Activated CD8-positive, alpha-beta T cell treated with anti-CD3 and anti-CD28 coated beads, Interleukin-2, amount 10 ng/mL, durations not matched to agents 7 days and 5 days (primary cell): Measurements from ENCODE around the gene WDR48. TPM values are rescaled to one million over a fixed set of nuclear protein-coding genes. Genes with fewer than 3 reads are reported as not detected.

ENCODE experiments used
- ATAC-seq: fragments of 150-1000 bp; cut with Tn5 transposase; one replicate; pipeline ENCODE4 v1.10.0; 2021; ENCODE audit warnings: moderate library complexity
- CTCF ChIA-PET: fragments of 350-600 bp; sonication (Branson Sonifier 250); formaldehyde crosslinking; loops from one replicate; lab custom pipeline; 2021; ENCODE audit warnings: antibody characterized with exemption; lab: Charles Lee
- POLR2A ChIA-PET: fragments of 350-600 bp; sonication (Branson Sonifier 250); formaldehyde crosslinking; loops from one replicate; lab custom pipeline; 2021; ENCODE audit warnings: antibody characterized with exemption; lab: Charles Lee
- DNase-seq: peaks from one replicate; pipeline ENCODE4 v3.0.0-alpha.2; 2020
- H3K27ac Mint-ChIP-seq: one replicate; pipeline ENCODE4 v1.8.0; 2021; ENCODE audit warnings: mild to moderate bottlenecking, mixed read lengths
- H3K27me3 Mint-ChIP-seq: one replicate; pipeline ENCODE4 v1.8.0; 2021; ENCODE audit warnings: low read depth, mixed read lengths
- H3K36me3 Mint-ChIP-seq: one replicate; pipeline ENCODE4 v1.8.0; 2021; ENCODE audit warnings: low read depth, mixed read lengths
- H3K4me1 Mint-ChIP-seq: one replicate; pipeline ENCODE4 v1.8.0; 2021; ENCODE audit warnings: low read depth, mixed read lengths
- H3K4me3 Mint-ChIP-seq: one replicate; pipeline ENCODE4 v1.8.0; 2021; ENCODE audit warnings: mild to moderate bottlenecking, mixed read lengths
- H3K9me3 Mint-ChIP-seq: one replicate; pipeline ENCODE4 v1.8.0; 2022; ENCODE audit warnings: mixed read lengths; ENCODE audit not compliant: insufficient read depth
- total RNA-seq, 2 experiments: library from RNA; stranded (reverse); gene quantifications; one replicate each; pipeline ENCODE4 v1.2.3, GENCODE V29; 2021

The WDR48 gene
- total RNA-seq, 2 experiments from 2014 or later = 19.7 to 22.5 TPM

DNA sequence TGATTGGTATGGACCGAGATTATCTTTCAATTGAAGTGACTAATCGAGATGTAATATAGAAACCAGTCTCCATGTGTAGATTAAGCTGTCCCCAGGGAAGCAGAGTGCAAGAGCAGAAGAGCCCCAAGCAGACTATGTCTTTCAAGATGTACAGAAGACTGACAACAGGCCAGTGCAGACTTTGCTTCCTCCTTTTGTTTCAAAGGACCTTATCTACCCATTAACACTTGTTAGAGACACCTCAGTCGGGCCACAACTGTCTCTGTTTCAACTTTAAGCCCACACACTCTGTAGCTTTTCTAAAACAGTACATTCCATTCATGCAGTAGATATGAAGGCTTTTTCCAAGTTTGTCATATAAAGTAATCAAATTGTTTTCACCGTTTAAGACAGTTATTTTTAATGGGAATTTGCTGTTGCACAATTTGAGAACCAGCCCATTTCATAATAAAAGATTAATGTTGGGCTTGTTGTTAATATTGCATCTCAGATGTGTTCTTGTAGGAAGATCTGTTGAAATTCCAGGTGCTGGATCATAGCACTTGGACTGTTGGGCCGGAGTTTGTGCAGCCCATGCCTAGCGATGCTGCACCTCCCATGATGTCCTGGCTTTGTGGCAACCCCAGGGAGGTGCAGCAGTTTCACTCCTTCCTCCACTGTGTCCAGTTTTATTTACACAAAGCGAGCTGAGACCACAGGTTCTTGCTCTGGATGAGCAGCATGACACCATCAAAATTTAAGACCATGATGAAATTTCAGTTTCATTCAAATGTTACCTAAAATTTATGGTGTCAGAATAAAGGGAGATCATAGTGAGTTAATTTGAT, 43.2 kb downstream of the WDR48 start:
- DNase-seq = no peak
- Mint-ChIP-seq H3K9me3 (no peaks in the 10 kb centered on the region), H3K4me1 (peaks cover 6% of the 10 kb centered on the region), H3K4me3 (no peak overlapping the region), H3K27me3 (no peaks in the 10 kb centered on the region), H3K36me3 (peaks cover 31% of the 10 kb centered on the region), H3K27ac (no peak overlapping the region)
- ATAC-seq = no peak
- CTCF ChIA-PET = interaction anchor here (1.6 kb wide), 1 partner anchor 193 kb away, joined by 9 read pairs; no protein-coding TSS in a partner anchor
- POLR2A ChIA-PET = no interaction called here

DNA sequence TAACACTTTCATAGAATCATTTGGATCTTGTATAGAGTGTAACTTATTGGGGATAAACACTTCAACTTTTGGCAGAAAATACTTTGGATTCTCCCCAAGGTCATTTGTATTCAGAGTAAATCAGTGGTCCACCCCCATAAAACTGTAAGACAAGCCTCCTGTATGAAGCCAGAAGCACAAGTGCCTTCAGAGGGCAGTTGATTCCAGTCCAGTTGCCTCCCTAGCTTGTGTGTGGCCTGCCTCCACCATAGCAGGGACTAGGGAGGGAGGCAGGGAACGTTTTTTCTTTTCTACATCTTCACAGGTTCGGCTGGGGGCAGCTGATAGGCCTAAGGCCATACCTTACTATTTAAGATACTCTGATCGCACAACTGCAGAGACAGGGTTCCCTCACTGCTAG, 44.0 kb downstream of the WDR48 start:
- Mint-ChIP-seq H3K36me3 (peaks cover 31% of the 10 kb centered on the region), H3K27me3 (no peaks in the 10 kb centered on the region), H3K4me3 (no peak overlapping the region), H3K4me1 (peaks cover 4% of the 10 kb centered on the region), H3K27ac (no peak overlapping the region), H3K9me3 (no peaks in the 10 kb centered on the region)
- CTCF ChIA-PET = interaction anchor here (1.6 kb wide), 1 partner anchor 192 kb away, joined by 9 read pairs; no protein-coding TSS in a partner anchor
- no peak for ATAC-seq
- DNase-seq = no peak
- POLR2A ChIA-PET = no interaction called here

DNA sequence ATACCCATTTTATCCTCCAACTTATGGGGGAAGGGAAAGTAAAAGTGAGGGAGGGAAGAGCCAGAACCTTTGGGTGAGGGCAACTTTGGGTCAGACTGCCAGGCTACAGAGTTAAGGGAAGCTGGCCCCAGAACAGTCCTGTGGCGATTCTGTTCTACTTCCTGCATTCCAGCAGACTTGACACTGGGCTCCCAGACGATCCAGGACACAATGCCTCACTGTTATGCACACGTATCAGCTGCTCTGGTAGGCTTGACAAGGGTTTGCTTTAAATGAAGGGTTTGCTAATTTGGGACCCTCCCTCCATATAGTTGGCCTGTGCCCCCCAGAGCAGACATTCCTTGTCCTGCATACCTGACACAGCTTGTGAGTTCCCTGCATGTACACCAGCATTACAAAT, 45.0 kb downstream of the WDR48 start:
- POLR2A ChIA-PET = no interaction called here
- H3K9me3 Mint-ChIP-seq = no peaks in the 10 kb centered on the region
- no peak for ATAC-seq

DNA sequence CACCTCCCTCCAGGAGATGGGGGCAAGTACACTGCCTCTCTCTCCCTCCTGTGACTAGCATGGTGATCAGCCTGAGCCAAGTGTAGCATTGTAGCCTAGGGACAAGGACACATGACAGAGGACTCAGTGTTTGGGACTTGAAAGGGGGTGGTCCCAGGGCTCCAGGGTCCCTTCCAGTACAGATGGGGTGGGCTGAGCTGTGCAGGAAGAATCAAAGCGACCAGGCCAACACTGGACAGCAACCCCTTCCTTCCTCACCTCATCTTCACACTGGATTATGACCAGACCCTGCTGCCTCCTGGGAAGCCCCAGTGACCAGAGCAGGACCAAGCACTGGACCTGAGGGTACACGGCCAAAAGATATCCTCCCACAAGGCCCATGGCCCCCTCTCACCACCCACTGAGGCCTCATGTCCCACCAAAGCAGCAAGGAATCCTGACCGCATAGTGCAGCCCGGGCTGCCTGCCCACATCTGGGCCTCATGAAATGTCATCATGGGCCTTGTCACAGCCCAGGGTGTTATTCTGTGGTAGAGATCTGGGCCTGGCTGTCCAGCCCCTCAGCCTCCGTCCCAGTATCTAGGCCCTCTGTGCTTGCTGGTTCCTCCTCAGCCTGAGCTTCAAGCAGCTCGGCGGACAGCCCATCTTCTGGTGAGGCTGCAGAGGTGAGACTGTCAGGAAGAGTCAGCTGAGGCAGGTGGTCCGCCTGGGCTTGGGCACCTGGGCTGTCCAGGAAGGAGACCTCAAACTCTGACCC, 46.1 kb downstream of the WDR48 start:
- Mint-ChIP-seq H3K4me3 (no peak overlapping the region), H3K9me3 (no peaks in the 10 kb centered on the region), H3K27me3 (no peaks in the 10 kb centered on the region), H3K4me1 (peaks cover 8% of the 10 kb centered on the region), H3K36me3 (peaks cover 22% of the 10 kb centered on the region), H3K27ac (no peak overlapping the region)
- ATAC-seq (no peak), DNase-seq (peak; percentile 12)
- ChIA-PET POLR2A (no interaction called here), CTCF (interaction anchor here (0.8 kb wide), 1 partner anchor 194 kb away, joined by 3 read pairs; no protein-coding TSS in a partner anchor)

More for the DNA sequence above, 45.0 kb downstream of the WDR48 start:
- CTCF ChIA-PET = interaction anchor here (1.6 kb wide), 1 partner anchor 191 kb away, joined by 9 read pairs; no protein-coding TSS in a partner anchor
- DNase-seq = no peak
- Mint-ChIP-seq H3K27ac (no peak overlapping the region), H3K4me1 (peaks cover 4% of the 10 kb centered on the region), H3K27me3 (no peaks in the 10 kb centered on the region), H3K4me3 (no peak overlapping the region), H3K36me3 (peaks cover 31% of the 10 kb centered on the region)

DNA sequence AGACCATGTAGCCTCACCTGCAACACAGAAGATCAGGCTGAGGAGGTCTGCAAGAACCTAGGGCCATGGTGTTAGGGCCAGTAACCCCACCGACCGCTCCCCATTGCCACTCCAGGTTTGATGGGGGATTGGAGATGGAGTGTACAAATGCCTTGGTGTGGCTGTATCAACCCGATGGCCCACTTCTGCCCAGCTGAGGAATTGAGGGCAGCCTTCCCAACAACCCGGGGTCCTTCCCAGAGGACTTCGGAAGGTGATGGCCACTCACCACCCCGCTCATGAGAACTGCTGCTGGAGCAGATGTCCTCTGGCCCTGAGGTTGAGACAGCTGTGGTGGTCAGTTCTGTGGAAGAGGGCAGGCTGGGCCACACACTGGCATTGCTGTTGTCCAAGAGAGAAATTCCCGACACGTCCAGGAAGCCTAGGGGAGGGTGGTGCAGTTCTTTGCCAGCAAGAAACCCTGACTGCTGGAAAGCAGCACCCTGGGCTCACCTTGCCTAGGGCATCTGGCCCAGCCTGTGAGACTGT, 46.7 kb downstream of the WDR48 start:
- Mint-ChIP-seq H3K9me3 (no peaks in the 10 kb centered on the region), H3K36me3 (peaks cover 20% of the 10 kb centered on the region), H3K27ac (no peak overlapping the region), H3K4me3 (no peak overlapping the region), H3K4me1 (peaks cover 8% of the 10 kb centered on the region), H3K27me3 (no peaks in the 10 kb centered on the region)
- ChIA-PET POLR2A (no interaction called here), CTCF (interaction anchor here (0.8 kb wide), 1 partner anchor 193 kb away, joined by 3 read pairs; no protein-coding TSS in a partner anchor)
- DNase-seq (peak; percentile 19), ATAC-seq (no peak)

DNA sequence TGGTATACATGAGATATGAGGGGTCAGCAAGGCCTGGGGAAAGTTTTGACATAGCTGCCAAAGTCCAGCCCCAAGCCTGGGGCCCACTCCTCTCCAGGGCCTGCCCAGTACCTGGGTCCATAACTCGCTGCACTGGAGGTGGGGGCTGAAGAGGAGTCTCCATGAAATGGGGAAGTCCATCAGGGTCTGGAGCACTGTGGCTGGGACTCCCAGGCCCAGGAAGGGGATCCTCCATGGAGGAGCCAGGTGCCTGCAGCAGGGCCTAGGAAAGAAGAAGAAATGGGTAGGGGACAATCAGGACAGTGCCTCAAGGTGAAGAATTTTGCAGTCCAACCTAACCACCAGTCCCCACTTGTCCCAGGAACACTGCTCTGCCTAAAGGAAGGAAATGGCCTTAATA, 47.4 kb downstream of the WDR48 start:
- Mint-ChIP-seq H3K36me3 (peaks cover 15% of the 10 kb centered on the region), H3K9me3 (no peaks in the 10 kb centered on the region), H3K27me3 (no peaks in the 10 kb centered on the region), H3K4me1 (peaks cover 8% of the 10 kb centered on the region), H3K4me3 (no peak overlapping the region), H3K27ac (no peak overlapping the region)
- no peak for ATAC-seq
- POLR2A ChIA-PET = no interaction called here
- DNase-seq = peak; percentile 11
- CTCF ChIA-PET = no interaction called here

DNA sequence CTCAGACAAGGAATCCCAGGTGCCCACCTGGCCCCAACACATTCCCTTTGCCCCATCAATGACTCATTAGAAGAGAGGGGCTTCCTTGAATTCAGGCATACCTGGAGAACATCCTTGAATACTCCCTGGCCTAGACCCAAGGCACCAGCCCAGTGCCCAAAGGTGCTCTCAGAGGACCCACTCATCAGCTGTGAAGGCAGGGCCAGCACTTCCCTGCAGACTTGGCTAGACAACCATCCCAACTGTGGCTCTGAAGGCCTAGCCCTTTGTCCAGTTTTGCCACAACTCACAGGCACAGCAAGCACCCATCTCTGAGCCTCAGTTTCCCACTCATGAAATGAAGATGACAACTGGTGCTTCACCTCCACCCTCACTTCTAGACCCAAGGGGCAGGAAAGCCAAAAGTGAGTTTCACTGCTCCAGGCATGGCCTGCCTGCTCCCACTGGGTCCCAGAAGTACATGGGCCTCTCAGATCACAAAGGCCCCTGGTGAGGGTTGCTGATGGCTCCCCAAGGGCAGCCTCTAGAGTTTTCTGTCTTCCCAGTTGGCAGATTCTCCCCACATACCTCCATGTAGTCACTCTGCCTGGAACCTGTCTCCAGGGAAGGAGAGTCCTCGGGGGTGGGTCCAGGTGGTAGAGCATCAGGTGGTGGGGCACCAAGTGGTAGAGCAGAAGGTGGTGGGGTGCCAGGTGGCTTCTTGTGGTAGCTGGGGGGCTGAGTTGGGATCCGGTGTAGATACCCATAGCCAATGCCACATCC, 48.1 kb downstream of the WDR48 start:
- CTCF ChIA-PET = interaction anchor here (1.9 kb wide), 1 partner anchor 188 kb away, joined by 9 read pairs; no protein-coding TSS in a partner anchor
- Mint-ChIP-seq H3K4me1 (peaks cover 8% of the 10 kb centered on the region), H3K27me3 (no peaks in the 10 kb centered on the region), H3K36me3 (peaks cover 10% of the 10 kb centered on the region), H3K27ac (no peak overlapping the region), H3K4me3 (no peak overlapping the region), H3K9me3 (no peaks in the 10 kb centered on the region)
- POLR2A ChIA-PET = no interaction called here
- DNase-seq (no peak), ATAC-seq (no peak)

DNA sequence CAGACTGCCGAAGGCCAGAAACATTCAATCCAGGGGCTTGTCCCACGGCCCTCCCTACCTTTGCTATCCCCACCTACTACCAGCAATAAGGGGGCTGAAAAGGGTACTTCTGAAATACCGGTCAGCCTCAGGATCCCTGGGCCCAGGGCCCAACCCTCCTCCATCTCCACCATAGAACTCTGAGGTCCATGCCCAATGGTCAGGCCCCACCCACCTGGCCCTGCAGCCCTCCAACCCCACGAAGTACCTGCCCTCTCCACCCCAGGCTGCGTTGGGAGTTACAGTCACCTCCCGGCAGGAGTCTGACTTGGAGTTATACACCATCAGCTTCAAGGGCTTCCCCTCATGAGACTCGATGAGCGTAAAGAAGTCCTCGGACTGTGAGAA, 48.7 kb downstream of the WDR48 start:
- DNase-seq (no peak), ATAC-seq (no peak)
- ChIA-PET POLR2A (no interaction called here), CTCF (interaction anchor here (1.0 to 1.9 kb wide), 5 partner anchors 8 to 191 kb away, joined by 3 to 9 read pairs (median 3); no protein-coding TSS in a partner anchor)
- Mint-ChIP-seq H3K4me3 (no peak overlapping the region), H3K36me3 (peaks cover 4% of the 10 kb centered on the region), H3K9me3 (no peaks in the 10 kb centered on the region), H3K4me1 (peaks cover 13% of the 10 kb centered on the region), H3K27ac (no peak overlapping the region), H3K27me3 (no peaks in the 10 kb centered on the region)

DNA sequence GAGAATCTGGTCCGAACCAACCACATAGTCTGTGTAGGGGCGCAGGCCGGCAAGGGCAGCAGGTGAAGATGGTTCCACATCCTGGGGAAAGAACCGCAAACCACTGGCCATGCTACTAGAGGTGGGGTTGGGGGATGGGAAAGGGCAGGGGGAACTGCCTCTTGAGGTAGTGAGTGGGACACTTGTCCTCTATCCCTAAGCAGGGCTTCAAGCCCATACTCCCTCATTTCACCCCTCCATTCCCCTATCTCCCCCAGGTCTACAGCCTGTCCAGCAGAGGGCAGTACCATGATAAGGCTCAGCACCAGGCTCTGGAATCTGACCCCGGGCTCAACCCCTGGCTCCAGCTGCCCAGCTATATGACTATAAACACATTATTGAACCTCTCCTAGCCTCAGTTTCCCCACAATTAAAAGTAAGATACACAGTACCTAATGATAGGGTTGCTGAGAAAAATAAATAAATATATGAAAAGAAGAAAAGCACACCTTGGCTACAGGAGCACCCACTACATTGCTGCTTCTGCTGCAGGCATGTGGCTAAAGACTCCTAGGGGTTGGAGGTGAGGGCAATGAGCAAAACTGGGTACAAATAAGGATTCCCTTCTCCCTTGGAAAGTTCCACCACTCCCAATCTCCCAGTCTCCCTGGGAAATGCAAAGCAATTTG, 49.3 kb downstream of the WDR48 start:
- POLR2A ChIA-PET = no interaction called here
- H3K4me3 Mint-ChIP-seq = no peak overlapping the region
- no peak overlapping the region for H3K27ac Mint-ChIP-seq

DNA sequence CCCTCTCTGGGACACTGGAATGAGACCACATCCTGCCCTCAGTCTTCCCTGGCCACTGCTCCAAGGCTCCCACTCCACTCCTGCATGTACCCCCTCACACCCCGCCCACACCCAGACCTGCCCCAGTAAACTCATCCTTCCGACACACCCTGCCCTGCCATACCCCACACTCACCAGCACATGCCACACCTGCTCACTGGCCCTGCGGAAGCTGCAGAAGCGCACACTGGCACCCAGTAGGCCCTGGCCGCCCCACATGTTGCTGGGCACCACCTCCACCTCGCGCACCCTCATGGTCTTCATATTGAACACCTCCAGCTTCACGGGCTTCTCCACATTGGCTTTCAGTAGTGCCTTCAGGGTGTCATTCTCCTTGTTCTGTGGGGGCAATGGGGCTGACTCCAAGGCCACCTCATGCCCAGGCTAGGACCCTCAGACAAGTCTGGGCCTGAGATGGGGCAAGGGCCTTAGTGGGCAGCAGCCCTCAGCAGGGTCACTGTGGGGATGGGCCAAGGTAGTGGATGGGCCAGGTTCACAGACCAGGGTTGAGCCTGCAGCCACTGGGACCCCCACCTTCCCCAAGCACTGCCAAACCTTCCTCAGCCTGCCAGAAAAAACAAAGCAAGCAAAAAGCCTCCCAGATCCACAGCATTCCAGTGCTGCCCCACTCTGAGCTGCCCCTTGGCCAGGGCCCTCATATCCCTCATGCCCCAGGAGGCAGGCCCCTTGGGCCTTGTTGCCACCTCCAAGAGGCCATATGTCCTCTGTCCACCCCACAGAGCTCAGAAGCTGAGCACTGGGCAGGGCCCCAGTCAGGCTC, 50.9 kb downstream of the WDR48 start:
- Mint-ChIP-seq H3K9me3 (no peaks in the 10 kb centered on the region), H3K36me3 (no peaks in the 10 kb centered on the region), H3K4me3 (no peak overlapping the region), H3K4me1 (peaks cover 29% of the 10 kb centered on the region), H3K27ac (no peak overlapping the region), H3K27me3 (peaks cover 13% of the 10 kb centered on the region)
- ATAC-seq (no peak), DNase-seq (peak; percentile 18)
- POLR2A ChIA-PET = interaction anchor here (0.6 kb wide), 1 partner anchor 192 kb away, joined by 4 read pairs; no protein-coding TSS in a partner anchor
- CTCF ChIA-PET = interaction anchor here (8.6 kb wide), 1 partner anchor 186 kb away, joined by 59 read pairs; no protein-coding TSS in a partner anchor

More for the DNA sequence above, 49.3 kb downstream of the WDR48 start:
- peaks cover 19% of the 10 kb centered on the region for H3K4me1 Mint-ChIP-seq
- ATAC-seq = peak; percentile 75
- CTCF ChIA-PET = interaction anchor here (1.0 to 1.9 kb wide), 5 partner anchors 9 to 190 kb away, joined by 3 to 9 read pairs (median 3); no protein-coding TSS in a partner anchor
- DNase-seq = peak; percentile 66
- peaks cover 5% of the 10 kb centered on the region for H3K27me3 Mint-ChIP-seq
- peaks cover 2% of the 10 kb centered on the region for H3K36me3 Mint-ChIP-seq
- no peaks in the 10 kb centered on the region for H3K9me3 Mint-ChIP-seq
